ENCODE measurements around the gene BAK1. TPM values are rescaled to one million over a fixed set of nuclear protein-coding genes. Genes with fewer than 3 reads are reported as not detected.
A peak's percentile ranks its signal among the peaks of the same experiment; 100 is the strongest.

Gene BAK1
- polyA plus RNA-seq, 3 donors, result 27.8 to 41.5 (median 34.0) TPM

GRCh38 chr6:33621711-33622388, 41.8 kb upstream of the BAK1 start:
- Mint-ChIP-seq H3K27me3 (ENCODE audit: low read depth in 3 of 3) (peaks cover 19 to 47% (median 23%) of the 10 kb centered on the region in 3 donors), H3K4me3 (peak overlapping the region; percentile 80 to 89), H3K27ac (peak overlapping the region in 1 of 7 donors; percentile 16), H3K9me3 (peaks cover 0 to 4% (median 2%) of the 10 kb centered on the region in 7 donors), H3K4me1 (peaks cover 41% of the 10 kb centered on the region), H3K36me3 (peaks cover 2 to 7% of the 10 kb centered on the region in 2 donors)
- H3K4me2 ChIP-seq (replicated peaks; ENCODE audit: extremely low read depth, low read length, poor library complexity, severe bottlenecking), result peak overlapping the region; percentile 99
- H3K4me3 ChIP-seq (replicated peaks in 1 of 3; ENCODE audit: low read depth in 2 of 3, low read length in 3 of 3), result peak overlapping the region; percentile 62 to 96 (median 67)
- no peaks in the 10 kb centered on the region for H3K36me3 ChIP-seq (replicated peaks in 1 of 2; ENCODE audit: control insufficient read depth in 1 of 2, insufficient read depth in 2 of 2, low read length in 2 of 2)
- H3K9me3 ChIP-seq (replicated peaks in 1 of 2; ENCODE audit: control insufficient read depth in 1 of 2, insufficient read depth in 1 of 2, low read length in 2 of 2), result no peaks in the 10 kb centered on the region
- H4K20me1 ChIP-seq (ENCODE audit: insufficient read depth, low read length), result no peaks in the 10 kb centered on the region
- H2AFZ ChIP-seq (ENCODE audit: insufficient read depth, low read depth, low read length, poor library complexity, severe bottlenecking), result peak overlapping the region; percentile 93
- H3K79me2 ChIP-seq (ENCODE audit: insufficient read depth, low read length), result no peaks in the 10 kb centered on the region
- DNase-seq, result no peak
- 17% methylated on average over 36 of the region's 39 CpGs for WGBS (ENCODE audit: insufficient coverage)
- H3K27ac ChIP-seq (ENCODE audit: low read depth in 1 of 2, low read length in 2 of 2), result no peak overlapping the region
- H3K27me3 ChIP-seq (ENCODE audit: control insufficient read depth in 2 of 2, insufficient read depth in 2 of 2, low read length in 2 of 2), result peaks cover 3 to 31% of the 10 kb centered on the region in 2 donors
- peaks cover 14 to 32% of the 10 kb centered on the region in 2 donors for H3K4me1 ChIP-seq (ENCODE audit: control insufficient read depth in 1 of 2, insufficient read depth in 2 of 2, low read length in 2 of 2)
- peak overlapping the region; percentile 72 for H3K9ac ChIP-seq (ENCODE audit: insufficient read depth, low read length, poor library complexity, severe bottlenecking)
- no peak for TF ChIP-seq CTCF (IDR thresholded peaks at IDR 0.05)
- intact Hi-C loops (cut with micrococcal nuclease), result no loop called here

GRCh38 chr6:33620856-33621710, 41.0 kb upstream of the BAK1 start, which contains the start of gene ITPR3:
Gene ITPR3 (plus strand): TSS chr6:33621322. CDS start chr6:33621603, 281 bp downstream.
- DNase-seq, result peak in 2 of 3 donors; percentile 17 to 24
- peak within 1 kb of the TSS; percentile 62 to 96 (median 67) for H3K4me3 ChIP-seq (replicated peaks in 1 of 3; ENCODE audit: low read depth in 2 of 3, low read length in 3 of 3)
- WGBS (ENCODE audit: insufficient coverage), result under 1% methylated on average over 95 of the region's 99 CpGs
- H3K27me3 ChIP-seq (ENCODE audit: control insufficient read depth in 2 of 2, insufficient read depth in 2 of 2, low read length in 2 of 2), result peaks cover 3 to 31% of the 10 kb centered on the region in 2 donors
- Mint-ChIP-seq H3K4me1 (peaks cover 41% of the 10 kb centered on the region), H3K4me3 (peak within 1 kb of the TSS; percentile 99), H3K36me3 (peaks cover 2 to 7% of the 10 kb centered on the region in 2 donors), H3K27me3 (ENCODE audit: low read depth in 3 of 3) (peaks cover 19 to 47% (median 19%) of the 10 kb centered on the region in 3 donors), H3K27ac (peak within 1 kb of the TSS in 6 of 7 donors; percentile 59 to 88 (median 80)), H3K9me3 (peaks cover 0 to 4% (median 2%) of the 10 kb centered on the region in 7 donors)
- H3K4me1 ChIP-seq (ENCODE audit: control insufficient read depth in 1 of 2, insufficient read depth in 2 of 2, low read length in 2 of 2), result peaks cover 14 to 32% of the 10 kb centered on the region in 2 donors
- H2AFZ ChIP-seq (ENCODE audit: insufficient read depth, low read depth, low read length, poor library complexity, severe bottlenecking), result peak within 1 kb of the TSS; percentile 93
- peak within 1 kb of the TSS; percentile 72 for H3K9ac ChIP-seq (ENCODE audit: insufficient read depth, low read length, poor library complexity, severe bottlenecking)
- H3K4me2 ChIP-seq (replicated peaks; ENCODE audit: extremely low read depth, low read length, poor library complexity, severe bottlenecking), result peak within 1 kb of the TSS; percentile 99
- no peak for TF ChIP-seq CTCF (IDR thresholded peaks at IDR 0.05)
- intact Hi-C loops (cut with micrococcal nuclease), result no loop called here
- H3K36me3 ChIP-seq (replicated peaks in 1 of 2; ENCODE audit: control insufficient read depth in 1 of 2, insufficient read depth in 2 of 2, low read length in 2 of 2), result no peaks in the 10 kb centered on the region
- H3K27ac ChIP-seq (ENCODE audit: low read depth in 1 of 2, low read length in 2 of 2), result peak within 1 kb of the TSS in 1 of 2 donors; percentile 55
- H3K79me2 ChIP-seq (ENCODE audit: insufficient read depth, low read length), result no peaks in the 10 kb centered on the region
- no peaks in the 10 kb centered on the region for H3K9me3 ChIP-seq (replicated peaks in 1 of 2; ENCODE audit: control insufficient read depth in 1 of 2, insufficient read depth in 1 of 2, low read length in 2 of 2)
- H4K20me1 ChIP-seq (ENCODE audit: insufficient read depth, low read length), result no peaks in the 10 kb centered on the region
